Keratinocyte (primary cell): Measurements from ENCODE around the gene PRR16. TPM values are rescaled to one million over a fixed set of nuclear protein-coding genes. Genes with fewer than 3 reads are reported as not detected.

Source experiments
- DNase-seq: peaks from one replicate; pipeline ENCODE4 v3.0.0-alpha.2; 2011; ENCODE audit warnings: low read depth, missing footprints, low spot score
- FAIRE-seq: peaks from 2 replicates; lab custom pipeline; 2011; peaks lifted over from hg19 to GRCh38; lab: Jason Lieb, UNC
- H2AFZ ChIP-seq: 2 replicates; pipeline ENCODE4 v1.6.0; 2012; ENCODE audit warnings: low read length, control low read depth, inconsistent platforms; ENCODE audit not compliant: control insufficient read depth
- H3K27ac ChIP-seq: 2 replicates; pipeline ENCODE4 v1.5.1; 2011; ENCODE audit warnings: low read length; ENCODE audit not compliant: control insufficient read depth, insufficient read depth
- H3K27me3 ChIP-seq: 3 replicates; pipeline ENCODE4 v1.6.0; 2011; ENCODE audit warnings: low read length; ENCODE audit not compliant: control insufficient read depth, insufficient read depth; ENCODE audit errors: extremely low read depth
- H3K36me3 ChIP-seq, 2 experiments: 2 replicates in 1 of 2; 3 replicates in 1 of 2; pipeline ENCODE4 v1.5.1; 2011; ENCODE audit warnings: low read length in 2 of 2, mild to moderate bottlenecking in 1 of 2; ENCODE audit not compliant: control insufficient read depth in 2 of 2, insufficient read depth in 2 of 2; ENCODE audit errors: extremely low read depth in 1 of 2
- H3K4me1 ChIP-seq: 3 replicates; pipeline ENCODE4 v1.5.1; 2011; ENCODE audit warnings: low read length; ENCODE audit not compliant: control insufficient read depth, insufficient read depth; ENCODE audit errors: extremely low read depth
- H3K4me2 ChIP-seq: 3 replicates; pipeline ENCODE4 v1.6.0; 2011; ENCODE audit warnings: low read depth, low read length; ENCODE audit not compliant: control insufficient read depth, insufficient read depth; ENCODE audit errors: extremely low read depth
- H3K4me3 ChIP-seq, 3 experiments: fragments of 200-600 bp in 1 of 3; sonication (generic) in 1 of 3; 2 replicates in 2 of 3; 3 replicates in 1 of 3; pipeline ENCODE4 v1.5.1; 2011 to 2016; ENCODE audit warnings: low read length in 3 of 3, mild to moderate bottlenecking in 3 of 3, control low read depth in 2 of 3, inconsistent platforms in 1 of 3, low read depth in 1 of 3, mixed read lengths in 1 of 3, mixed run types in 1 of 3, moderate library complexity in 1 of 3; ENCODE audit not compliant: control insufficient read depth in 2 of 3, insufficient read depth in 2 of 3; ENCODE audit errors: extremely low read depth in 1 of 3
- H3K79me2 ChIP-seq: 2 replicates; pipeline ENCODE4 v1.6.0; 2012; ENCODE audit warnings: low read length; ENCODE audit not compliant: control insufficient read depth, insufficient read depth
- H3K9ac ChIP-seq: 3 replicates; pipeline ENCODE4 v1.6.0; 2011; ENCODE audit warnings: low read length; ENCODE audit not compliant: control insufficient read depth, insufficient read depth; ENCODE audit errors: extremely low read depth
- H3K9me1 ChIP-seq: 3 replicates; pipeline ENCODE4 v1.6.0; 2011; ENCODE audit warnings: low read length; ENCODE audit not compliant: control insufficient read depth, insufficient read depth; ENCODE audit errors: extremely low read depth
- H3K9me3 ChIP-seq: 2 replicates; pipeline ENCODE4 v1.5.1; 2012; ENCODE audit warnings: low read depth, low read length; ENCODE audit not compliant: control insufficient read depth
- H4K20me1 ChIP-seq: 3 replicates; pipeline ENCODE4 v1.6.0; 2011; ENCODE audit warnings: low read length; ENCODE audit not compliant: control insufficient read depth, insufficient read depth; ENCODE audit errors: extremely low read depth
- EZH2 ChIP-seq: IDR thresholded peaks from one replicate; pipeline ENCODE4 v1.6.1; 2012; ENCODE audit warnings: inconsistent platforms, mild to moderate bottlenecking, low read length, moderate library complexity
- dilution Hi-C: fragments of 300-500 bp; cut with MboI; formaldehyde crosslinking; loops from one replicate; pipeline ENCODE4 v1.7.0; 2020; ENCODE audit warnings: low sequenced_read_pairs; ENCODE audit not compliant: extremely low pct_ligation_motif_present
- polyA plus RNA-seq, 5 experiments: library from polyadenylated mRNA; depleted of rRNA in 3 of 5; stranded (reverse) in 3 of 5; stranded (forward) in 1 of 5; unstranded in 1 of 5; fragments of >200 nt; gene quantifications; 1 replicate in 1 of 5; 2 replicates in 3 of 5; 3 replicates in 1 of 5; pipeline versions ENCODE4 v1.2.1 to v1.2.3, GENCODE V29; 2011 to 2012; ENCODE audit warnings: missing spikeins in 2 of 5, low read depth in 1 of 5, low replicate concordance in 1 of 5
- TF ChIP-seq, protein P1 (sequence below), 3 experiments: IDR thresholded peaks in 1 of 3; conservative IDR thresholded peaks in 1 of 3; optimal IDR thresholded peaks in 1 of 3; 2 replicates in 2 of 3; 3 replicates in 1 of 3; pipeline versions ENCODE3 to v1.5.1; 2011; ENCODE audit warnings: low read length in 3 of 3, mild to moderate bottlenecking in 3 of 3, moderate library complexity in 2 of 3, control low read depth in 1 of 3, inconsistent platforms in 1 of 3; ENCODE audit not compliant: insufficient read depth in 2 of 3; ENCODE audit errors: extremely low read depth in 1 of 3

Gene PRR16
- polyA plus RNA-seq, 1 donor (not counting 4 experiments of a cell fraction or from before 2014, with no cell fraction given) = 0.05 TPM

DNA sequence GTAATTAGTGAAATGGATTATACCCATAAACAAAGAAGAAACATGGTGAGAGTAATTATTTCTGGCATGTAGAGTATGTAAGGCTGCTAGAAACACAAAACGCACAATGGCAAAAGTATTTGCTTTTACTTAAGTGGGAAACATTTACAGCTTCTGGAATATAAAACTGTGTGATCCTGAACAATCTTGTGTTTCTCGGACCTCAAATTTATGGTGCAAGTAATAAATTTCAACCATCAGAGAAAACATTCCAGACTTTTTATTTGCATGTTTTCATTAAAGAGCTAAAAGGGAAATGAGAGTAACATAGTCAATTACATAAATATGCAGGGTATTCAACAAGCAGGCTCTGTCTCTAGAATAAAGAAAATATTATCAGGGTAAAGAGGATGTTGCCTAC is 17.2 kb upstream of the PRR16 start:
- Histone ChIP-seq H3K27me3 (no peaks in the 10 kb centered on the region), H3K9me1 (no peaks in the 10 kb centered on the region), H3K27ac (no peak overlapping the region), H3K9ac (no peak overlapping the region), H2AFZ (no peak overlapping the region), H3K79me2 (no peaks in the 10 kb centered on the region), H3K4me3 (no peak overlapping the region), H3K9me3 (no peaks in the 10 kb centered on the region), H3K36me3 (no peaks in the 10 kb centered on the region), H4K20me1 (no peaks in the 10 kb centered on the region), H3K4me2 (no peak overlapping the region), H3K4me1 (no peaks in the 10 kb centered on the region)
- FAIRE-seq (no peak), DNase-seq (no peak)
- TF ChIP-seq, protein P1, sequence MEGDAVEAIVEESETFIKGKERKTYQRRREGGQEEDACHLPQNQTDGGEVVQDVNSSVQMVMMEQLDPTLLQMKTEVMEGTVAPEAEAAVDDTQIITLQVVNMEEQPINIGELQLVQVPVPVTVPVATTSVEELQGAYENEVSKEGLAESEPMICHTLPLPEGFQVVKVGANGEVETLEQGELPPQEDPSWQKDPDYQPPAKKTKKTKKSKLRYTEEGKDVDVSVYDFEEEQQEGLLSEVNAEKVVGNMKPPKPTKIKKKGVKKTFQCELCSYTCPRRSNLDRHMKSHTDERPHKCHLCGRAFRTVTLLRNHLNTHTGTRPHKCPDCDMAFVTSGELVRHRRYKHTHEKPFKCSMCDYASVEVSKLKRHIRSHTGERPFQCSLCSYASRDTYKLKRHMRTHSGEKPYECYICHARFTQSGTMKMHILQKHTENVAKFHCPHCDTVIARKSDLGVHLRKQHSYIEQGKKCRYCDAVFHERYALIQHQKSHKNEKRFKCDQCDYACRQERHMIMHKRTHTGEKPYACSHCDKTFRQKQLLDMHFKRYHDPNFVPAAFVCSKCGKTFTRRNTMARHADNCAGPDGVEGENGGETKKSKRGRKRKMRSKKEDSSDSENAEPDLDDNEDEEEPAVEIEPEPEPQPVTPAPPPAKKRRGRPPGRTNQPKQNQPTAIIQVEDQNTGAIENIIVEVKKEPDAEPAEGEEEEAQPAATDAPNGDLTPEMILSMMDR (optimal IDR thresholded peaks at IDR 0.05 in 1 of 3, IDR thresholded peaks at IDR 0.05 in 1 of 3, conservative IDR thresholded peaks at IDR 0.05 in 1 of 3; ENCODE audit: extremely low read depth in 1 of 3, insufficient read depth in 2 of 3, low read length in 3 of 3) = no peak
- TF ChIP-seq EZH2 = no peak
- dilution Hi-C loops = no loop called here

DNA sequence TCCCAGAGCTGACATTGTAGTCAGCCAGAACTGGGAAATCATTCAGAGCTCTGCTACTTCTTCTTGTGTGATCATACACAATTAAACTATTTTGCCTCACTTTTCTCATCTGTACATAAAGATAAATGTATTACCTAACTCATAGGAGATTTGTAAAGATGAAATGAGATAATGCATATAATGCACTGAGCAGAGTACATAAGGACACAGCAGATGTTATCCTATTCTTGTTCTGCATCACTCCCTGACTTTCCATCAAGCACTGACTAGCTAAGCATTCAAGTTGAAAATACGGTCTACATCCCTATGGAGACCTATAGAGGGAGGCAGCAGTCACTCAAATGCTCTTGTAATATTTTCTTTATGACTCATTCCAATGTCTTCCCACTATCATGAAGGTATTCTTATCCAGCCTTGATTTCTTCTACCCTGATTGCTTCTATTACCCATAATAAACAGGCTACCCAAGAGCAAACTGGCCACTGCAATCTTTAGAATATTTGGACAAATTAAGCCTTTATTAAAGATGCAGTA is 16.3 kb upstream of the PRR16 start:
- FAIRE-seq (no peak), DNase-seq (no peak)
- no peak for TF ChIP-seq EZH2
- TF ChIP-seq, protein P1 (optimal IDR thresholded peaks at IDR 0.05 in 1 of 3, IDR thresholded peaks at IDR 0.05 in 1 of 3, conservative IDR thresholded peaks at IDR 0.05 in 1 of 3; ENCODE audit: extremely low read depth in 1 of 3, insufficient read depth in 2 of 3, low read length in 3 of 3) = peak in 1 of 3 experiments; percentile 17
- H3K9me1 ChIP-seq = no peaks in the 10 kb centered on the region
- no peaks in the 10 kb centered on the region for H3K9me3 ChIP-seq
- no peaks in the 10 kb centered on the region for H3K27me3 ChIP-seq
- no peak overlapping the region for H2AFZ ChIP-seq
- H3K36me3 ChIP-seq = no peaks in the 10 kb centered on the region
- H4K20me1 ChIP-seq = no peaks in the 10 kb centered on the region
- no peaks in the 10 kb centered on the region for H3K4me1 ChIP-seq
- no peaks in the 10 kb centered on the region for H3K79me2 ChIP-seq
- dilution Hi-C loops = no loop called here
- H3K4me3 ChIP-seq = no peak overlapping the region
- H3K27ac ChIP-seq = no peak overlapping the region
- no peak overlapping the region for H3K9ac ChIP-seq
- H3K4me2 ChIP-seq = no peak overlapping the region
